ENCODE data around the gene TTBK1.
A peak's percentile ranks its signal among the peaks of the same experiment; 100 is the strongest.

TTBK1 gene

GRCh38 chr6:43262000-43262779 lies 18.9 kb downstream of the TTBK1 start:
- TF ChIP-seq CTCF (conservative IDR thresholded peaks at IDR 0.05): no peak
- H3K27ac ChIP-seq: no peak overlapping the region

GRCh38 chr6:43262780-43263313 lies 19.6 kb downstream of the TTBK1 start:
- no peak overlapping the region for H3K27ac ChIP-seq
- TF ChIP-seq CTCF (conservative IDR thresholded peaks at IDR 0.05): no peak

- TF ChIP-seq CTCF (conservative IDR thresholded peaks at IDR 0.05): peak; percentile 99
- H3K27ac ChIP-seq: no peak overlapping the region
Measured at GRCh38 chr6:43263314-43264178, 20.3 kb downstream of the TTBK1 start.

- TF ChIP-seq CTCF (conservative IDR thresholded peaks at IDR 0.05): no peak
- no peak overlapping the region for H3K27ac ChIP-seq
Measured at GRCh38 chr6:43264599-43265145, 21.4 kb downstream of the TTBK1 start.

- no peak for TF ChIP-seq CTCF (conservative IDR thresholded peaks at IDR 0.05)
- H3K27ac ChIP-seq: no peak overlapping the region
Measured at GRCh38 chr6:43265564-43265963, 22.3 kb downstream of the TTBK1 start.

GRCh38 chr6:43267619-43268354 lies 24.5 kb downstream of the TTBK1 start:
- no peak for TF ChIP-seq CTCF (conservative IDR thresholded peaks at IDR 0.05)
- no peak overlapping the region for H3K27ac ChIP-seq
